K562 (cell line): ENCODE measurements around the gene TMEM120B. TPM values are rescaled to one million over a fixed set of nuclear protein-coding genes. Genes with fewer than 3 reads are reported as not detected.

Experiments used
- DNMT1 ChIP-seq: fragments of 450-650 bp; IDR thresholded peaks from 2 replicates; pipeline ENCODE4 v1.6.1; 2016; ENCODE audit warnings: antibody characterized with exemption, mild to moderate bottlenecking
- HNRNPLL ChIP-seq: fragments of 200-400 bp; formaldehyde crosslinking; IDR thresholded peaks from 2 replicates; pipeline ENCODE4 v1.6.1; 2017; ENCODE audit warnings: low read length, low read depth, mild to moderate bottlenecking; ENCODE audit not compliant: poor library complexity, severe bottlenecking
- RNF2 ChIP-seq: sonication (generic); IDR thresholded peaks from 2 replicates; pipeline ENCODE4 v1.6.1; 2016
- SMARCE1 ChIP-seq: fragments of 450-650 bp; IDR thresholded peaks from 2 replicates; pipeline ENCODE4 v1.7.1; 2016; ENCODE audit warnings: mild to moderate bottlenecking
- ZFP36 ChIP-seq: fragments of 150-350 bp; IDR thresholded peaks from 2 replicates; pipeline ENCODE4 v1.6.1; 2018; ENCODE audit warnings: low read length, low read depth; ENCODE audit not compliant: partially characterized antibody
- ZNF263 ChIP-seq: sonication (generic); formaldehyde crosslinking; IDR thresholded peaks from 2 replicates; pipeline ENCODE4 v1.8.0; 2022; ENCODE audit warnings: mild to moderate bottlenecking, missing genetic modification reagents, borderline replicate concordance
- polyA plus RNA-seq, 8 experiments: library from polyadenylated mRNA; depleted of rRNA in 4 of 8; stranded (reverse) in 5 of 8; unstranded in 3 of 8; fragments of >200 nt; fragmentation: Nextera tagmentation in 2 of 8; fragmentation: Illumina TruSeq in 1 of 8; extraction: Ambion mirVana in 2 of 8; extraction: Trizol in 1 of 8; gene quantifications; 2 replicates each; pipeline versions ENCODE4 v1.2.1 to v1.2.3, GENCODE V29; 2011 to 2014; ENCODE audit warnings: inconsistent platforms in 1 of 8, missing spikeins in 1 of 8
- total RNA-seq, 7 experiments: library from RNA; depleted of rRNA in 6 of 7; stranded (reverse); fragments of >200 nt in 6 of 7; fragmentation: Illumina TruSeq in 2 of 7; extraction: Trizol in 2 of 7; gene quantifications; 2 replicates each; pipeline versions ENCODE4 v1.2.1 to v1.2.3, GENCODE V29; 2011 to 2021; ENCODE audit warnings: low replicate concordance in 1 of 7
- TF ChIP-seq, protein P1 (sequence below), 3 experiments: fragments of 200-800 bp in 1 of 3; fragments of 250-450 bp in 1 of 3; fragments of 450-650 bp in 1 of 3; sonication (Bioruptor Pico) in 1 of 3; sonication (Bioruptor generic) in 1 of 3; formaldehyde crosslinking in 1 of 3; IDR thresholded peaks; 2 replicates each; pipeline versions ENCODE4 v1.6.1 to v1.8.0; 2016 to 2022; ENCODE audit warnings: mild to moderate bottlenecking in 2 of 3, missing genetic modification characterization in 2 of 3, missing compliant biosample characterization in 1 of 3, moderate library complexity in 1 of 3
- TF ChIP-seq, protein P2 (sequence below): fragments of 450-650 bp; IDR thresholded peaks from 2 replicates; pipeline ENCODE4 v1.6.1; 2014; ENCODE audit warnings: low read depth, mild to moderate bottlenecking, moderate library complexity, borderline replicate concordance
- TF ChIP-seq, protein P3 (sequence below): sonication (generic); formaldehyde crosslinking; IDR thresholded peaks from 2 replicates; pipeline ENCODE4 v1.8.0; 2022; ENCODE audit warnings: missing genetic modification reagents, mild to moderate bottlenecking, moderate library complexity, borderline replicate concordance
- TF ChIP-seq, protein P4 (sequence below): fragments of 450-650 bp; formaldehyde crosslinking; IDR thresholded peaks from 2 replicates; pipeline ENCODE4 v1.4.0; 2020; ENCODE audit warnings: mild to moderate bottlenecking, moderate library complexity
- TF ChIP-seq, protein P5 (sequence below): fragments of 450-650 bp; formaldehyde crosslinking; IDR thresholded peaks from 2 replicates; pipeline ENCODE4 v1.4.0; 2022; ENCODE audit warnings: missing genetic modification characterization

The TMEM120B gene
- total and polyA plus RNA-seq, 9 of the 15 experiments (the other 6 are each of a cell fraction or from before 2014, with no cell fraction given), result 1.7 to 18.6 (median 7.4) TPM

DNA sequence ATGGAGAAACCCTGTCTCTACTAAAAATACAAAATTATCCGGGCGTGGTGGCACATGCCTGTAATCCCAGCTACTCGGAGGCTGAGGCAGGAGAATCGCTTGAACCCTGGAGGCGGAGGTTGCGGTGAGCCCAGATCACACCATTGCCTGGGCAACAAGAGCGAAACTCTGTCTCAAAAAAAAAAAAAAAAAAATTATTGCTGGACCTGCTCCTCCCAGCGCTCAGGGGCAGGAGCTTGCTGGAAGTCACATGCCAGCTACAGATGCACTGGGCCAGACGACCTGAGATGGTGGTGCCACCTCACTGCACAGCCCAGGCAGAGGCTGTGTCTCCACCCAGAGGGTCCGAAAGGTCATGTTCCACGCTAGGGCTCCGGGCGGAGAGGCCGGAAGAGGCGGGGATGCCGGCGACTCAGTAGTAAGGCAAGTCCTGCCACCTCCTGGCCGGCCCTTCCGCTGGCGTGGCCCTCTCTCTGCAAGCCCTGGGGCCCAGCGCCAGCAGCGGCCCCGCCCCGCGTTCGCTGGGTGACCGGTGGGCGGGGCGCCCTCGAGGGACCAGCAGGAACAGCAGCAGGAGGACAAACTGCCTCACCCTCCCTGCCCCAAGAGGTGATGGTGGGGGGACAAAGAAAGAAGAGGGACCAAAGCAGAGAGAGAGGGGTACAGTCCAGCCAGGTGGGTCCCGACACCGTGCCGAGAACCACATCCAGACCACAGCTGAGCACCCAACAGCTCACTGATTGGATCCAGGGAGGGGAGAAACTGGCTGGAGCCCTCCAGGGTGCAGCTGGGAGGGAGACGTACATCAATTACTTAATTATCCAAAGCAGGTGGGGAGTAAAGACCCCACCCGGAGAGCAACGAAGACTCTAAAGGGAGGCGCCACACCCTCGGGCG, 84.6 kb downstream of the TMEM120B start (continued):
- TF ChIP-seq HNRNPLL, result peak; percentile 76
- TF ChIP-seq, protein P1, sequence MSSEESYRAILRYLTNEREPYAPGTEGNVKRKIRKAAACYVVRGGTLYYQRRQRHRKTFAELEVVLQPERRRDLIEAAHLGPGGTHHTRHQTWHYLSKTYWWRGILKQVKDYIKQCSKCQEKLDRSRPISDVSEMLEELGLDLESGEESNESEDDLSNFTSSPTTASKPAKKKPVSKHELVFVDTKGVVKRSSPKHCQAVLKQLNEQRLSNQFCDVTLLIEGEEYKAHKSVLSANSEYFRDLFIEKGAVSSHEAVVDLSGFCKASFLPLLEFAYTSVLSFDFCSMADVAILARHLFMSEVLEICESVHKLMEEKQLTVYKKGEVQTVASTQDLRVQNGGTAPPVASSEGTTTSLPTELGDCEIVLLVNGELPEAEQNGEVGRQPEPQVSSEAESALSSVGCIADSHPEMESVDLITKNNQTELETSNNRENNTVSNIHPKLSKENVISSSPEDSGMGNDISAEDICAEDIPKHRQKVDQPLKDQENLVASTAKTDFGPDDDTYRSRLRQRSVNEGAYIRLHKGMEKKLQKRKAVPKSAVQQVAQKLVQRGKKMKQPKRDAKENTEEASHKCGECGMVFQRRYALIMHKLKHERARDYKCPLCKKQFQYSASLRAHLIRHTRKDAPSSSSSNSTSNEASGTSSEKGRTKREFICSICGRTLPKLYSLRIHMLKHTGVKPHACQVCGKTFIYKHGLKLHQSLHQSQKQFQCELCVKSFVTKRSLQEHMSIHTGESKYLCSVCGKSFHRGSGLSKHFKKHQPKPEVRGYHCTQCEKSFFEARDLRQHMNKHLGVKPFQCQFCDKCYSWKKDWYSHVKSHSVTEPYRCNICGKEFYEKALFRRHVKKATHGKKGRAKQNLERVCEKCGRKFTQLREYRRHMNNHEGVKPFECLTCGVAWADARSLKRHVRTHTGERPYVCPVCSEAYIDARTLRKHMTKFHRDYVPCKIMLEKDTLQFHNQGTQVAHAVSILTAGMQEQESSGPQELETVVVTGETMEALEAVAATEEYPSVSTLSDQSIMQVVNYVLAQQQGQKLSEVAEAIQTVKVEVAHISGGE (CRISPR knock-in tag; IDR thresholded peaks at IDR 0.05), result peak; percentile 79 to 92 (median 91); a peak in 5 of 6 replicates
- TF ChIP-seq RNF2, result peak; percentile 77
- TF ChIP-seq ZFP36, result peak; percentile 22
- peak; percentile 41; the same call in 1 of the 2 replicates for TF ChIP-seq DNMT1
- TF ChIP-seq, protein P2, sequence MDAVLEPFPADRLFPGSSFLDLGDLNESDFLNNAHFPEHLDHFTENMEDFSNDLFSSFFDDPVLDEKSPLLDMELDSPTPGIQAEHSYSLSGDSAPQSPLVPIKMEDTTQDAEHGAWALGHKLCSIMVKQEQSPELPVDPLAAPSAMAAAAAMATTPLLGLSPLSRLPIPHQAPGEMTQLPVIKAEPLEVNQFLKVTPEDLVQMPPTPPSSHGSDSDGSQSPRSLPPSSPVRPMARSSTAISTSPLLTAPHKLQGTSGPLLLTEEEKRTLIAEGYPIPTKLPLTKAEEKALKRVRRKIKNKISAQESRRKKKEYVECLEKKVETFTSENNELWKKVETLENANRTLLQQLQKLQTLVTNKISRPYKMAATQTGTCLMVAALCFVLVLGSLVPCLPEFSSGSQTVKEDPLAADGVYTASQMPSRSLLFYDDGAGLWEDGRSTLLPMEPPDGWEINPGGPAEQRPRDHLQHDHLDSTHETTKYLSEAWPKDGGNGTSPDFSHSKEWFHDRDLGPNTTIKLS, result peak; percentile 94
- TF ChIP-seq, protein P3, sequence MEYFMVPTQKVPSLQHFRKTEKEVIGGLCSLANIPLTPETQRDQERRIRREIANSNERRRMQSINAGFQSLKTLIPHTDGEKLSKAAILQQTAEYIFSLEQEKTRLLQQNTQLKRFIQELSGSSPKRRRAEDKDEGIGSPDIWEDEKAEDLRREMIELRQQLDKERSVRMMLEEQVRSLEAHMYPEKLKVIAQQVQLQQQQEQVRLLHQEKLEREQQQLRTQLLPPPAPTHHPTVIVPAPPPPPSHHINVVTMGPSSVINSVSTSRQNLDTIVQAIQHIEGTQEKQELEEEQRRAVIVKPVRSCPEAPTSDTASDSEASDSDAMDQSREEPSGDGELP (CRISPR knock-in tag), result peak; percentile 86
- TF ChIP-seq, protein P4, sequence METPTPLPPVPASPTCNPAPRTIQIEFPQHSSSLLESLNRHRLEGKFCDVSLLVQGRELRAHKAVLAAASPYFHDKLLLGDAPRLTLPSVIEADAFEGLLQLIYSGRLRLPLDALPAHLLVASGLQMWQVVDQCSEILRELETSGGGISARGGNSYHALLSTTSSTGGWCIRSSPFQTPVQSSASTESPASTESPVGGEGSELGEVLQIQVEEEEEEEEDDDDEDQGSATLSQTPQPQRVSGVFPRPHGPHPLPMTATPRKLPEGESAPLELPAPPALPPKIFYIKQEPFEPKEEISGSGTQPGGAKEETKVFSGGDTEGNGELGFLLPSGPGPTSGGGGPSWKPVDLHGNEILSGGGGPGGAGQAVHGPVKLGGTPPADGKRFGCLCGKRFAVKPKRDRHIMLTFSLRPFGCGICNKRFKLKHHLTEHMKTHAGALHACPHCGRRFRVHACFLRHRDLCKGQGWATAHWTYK, result 0 out of 2 replicates have a peak, but pooled peaks have one; percentile 31
- TF ChIP-seq, protein P5, sequence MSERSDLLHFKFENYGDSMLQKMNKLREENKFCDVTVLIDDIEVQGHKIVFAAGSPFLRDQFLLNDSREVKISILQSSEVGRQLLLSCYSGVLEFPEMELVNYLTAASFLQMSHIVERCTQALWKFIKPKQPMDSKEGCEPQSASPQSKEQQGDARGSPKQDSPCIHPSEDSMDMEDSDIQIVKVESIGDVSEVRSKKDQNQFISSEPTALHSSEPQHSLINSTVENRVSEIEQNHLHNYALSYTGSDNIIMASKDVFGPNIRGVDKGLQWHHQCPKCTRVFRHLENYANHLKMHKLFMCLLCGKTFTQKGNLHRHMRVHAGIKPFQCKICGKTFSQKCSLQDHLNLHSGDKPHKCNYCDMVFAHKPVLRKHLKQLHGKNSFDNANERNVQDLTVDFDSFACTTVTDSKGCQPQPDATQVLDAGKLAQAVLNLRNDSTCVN (CRISPR knock-in tag), result 0 out of 2 replicates have a peak, but pooled peaks have one; percentile 73
- peak; percentile 71; the same call in 1 of the 2 replicates for TF ChIP-seq ZNF263 (CRISPR knock-in tag)
- TF ChIP-seq SMARCE1, result 0 out of 2 replicates have a peak, but pooled peaks have one; percentile 47
